ENCODE measurements around the gene NCAPG. TPM values are rescaled to one million over a fixed set of nuclear protein-coding genes. Genes with fewer than 3 reads are reported as not detected.

The NCAPG gene
- total RNA-seq, 2 donors from 2014 or later, result 0.26 to 0.33 TPM

DNA sequence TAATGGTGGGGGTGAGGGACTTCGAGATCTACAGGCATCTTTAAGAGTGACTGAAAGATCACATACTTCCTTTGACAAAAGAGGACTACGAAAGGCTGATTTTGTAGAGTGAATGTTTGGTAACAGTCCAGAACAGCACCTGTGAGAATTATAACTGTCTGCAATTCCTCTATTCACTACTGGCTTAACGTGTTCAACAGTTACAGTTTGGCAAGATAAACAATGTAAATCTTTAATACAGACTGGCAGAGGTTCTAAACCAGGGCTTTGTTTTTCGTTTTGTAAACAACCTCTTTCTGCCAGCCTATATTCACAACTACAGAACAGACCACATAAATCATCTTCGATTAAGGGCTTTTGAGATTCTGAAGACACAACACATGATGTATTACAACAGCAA lies 66.9 kb downstream of the NCAPG start:
- 29 to 31% methylated on average over 5 of the region's 5 CpGs for WGBS, 2 donors
- no peaks in the 10 kb centered on the region for H3K36me3 ChIP-seq (replicated peaks in 1 of 2; ENCODE audit: insufficient read depth in 1 of 2, low read depth in 2 of 2)
- ATAC-seq (no peak), DNase-seq (no peak)
- H3K27me3 ChIP-seq, result no peaks in the 10 kb centered on the region
- H3K9me3 ChIP-seq, result no peaks in the 10 kb centered on the region
- TF ChIP-seq POLR2A (IDR thresholded peaks at IDR 0.05), result no peak
- TF ChIP-seq CTCF (IDR thresholded peaks at IDR 0.05), result no peak
- intact Hi-C loops (cut with DNase I), result no loop called here
- H3K27ac ChIP-seq, result no peak overlapping the region
- no peak overlapping the region for H3K4me3 ChIP-seq
- peaks cover 5% of the 10 kb centered on the region for H3K4me1 ChIP-seq

- Histone ChIP-seq H3K36me3 (replicated peaks in 1 of 2; ENCODE audit: insufficient read depth in 1 of 2, low read depth in 2 of 2) (no peaks in the 10 kb centered on the region), H3K27me3 (no peaks in the 10 kb centered on the region), H3K4me3 (no peak overlapping the region), H3K9me3 (no peaks in the 10 kb centered on the region), H3K27ac (no peak overlapping the region), H3K4me1 (no peaks in the 10 kb centered on the region)
- DNase-seq (no peak), ATAC-seq (no peak)
- intact Hi-C loops (cut with DNase I), result no loop called here
- TF ChIP-seq CTCF (IDR thresholded peaks at IDR 0.05), result no peak
- TF ChIP-seq POLR2A (IDR thresholded peaks at IDR 0.05), result no peak
- WGBS, 2 donors, result 91 to 98% methylated on average over 2 of the region's 2 CpGs
These were observed 73.3 kb downstream of the NCAPG start for GRCh38 chr4:17884063-17884462.

DNA sequence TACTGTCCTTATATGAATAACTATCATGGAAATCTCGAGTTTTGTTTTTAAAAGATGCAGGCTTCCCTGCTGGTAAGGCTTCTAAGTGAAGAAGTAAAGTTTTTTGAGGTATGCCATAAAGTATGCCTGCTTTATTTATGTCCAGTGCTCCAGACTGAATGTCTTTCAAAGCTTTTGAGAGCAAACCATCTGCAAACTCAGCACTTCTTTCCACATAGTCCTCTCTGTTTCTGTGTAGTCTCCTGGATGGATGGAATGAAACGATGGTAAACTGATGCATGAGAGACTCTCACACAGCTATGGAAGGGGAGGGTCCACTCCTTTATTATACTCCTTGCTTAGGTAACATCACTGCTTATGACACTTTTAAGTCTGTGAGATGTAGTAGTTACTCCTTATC lies 73.7 kb downstream of the NCAPG start:
- WGBS, 2 donors, result 91 to 96% methylated on average over 2 of the region's 2 CpGs
- Histone ChIP-seq H3K36me3 (replicated peaks in 1 of 2; ENCODE audit: insufficient read depth in 1 of 2, low read depth in 2 of 2) (no peaks in the 10 kb centered on the region), H3K4me1 (no peaks in the 10 kb centered on the region), H3K27ac (no peak overlapping the region), H3K9me3 (no peaks in the 10 kb centered on the region), H3K4me3 (no peak overlapping the region), H3K27me3 (no peaks in the 10 kb centered on the region)
- intact Hi-C loops (cut with DNase I), result no loop called here
- TF ChIP-seq POLR2A (IDR thresholded peaks at IDR 0.05) (no peak), CTCF (IDR thresholded peaks at IDR 0.05) (no peak)
- no peak for ATAC-seq
- no peak for DNase-seq

DNA sequence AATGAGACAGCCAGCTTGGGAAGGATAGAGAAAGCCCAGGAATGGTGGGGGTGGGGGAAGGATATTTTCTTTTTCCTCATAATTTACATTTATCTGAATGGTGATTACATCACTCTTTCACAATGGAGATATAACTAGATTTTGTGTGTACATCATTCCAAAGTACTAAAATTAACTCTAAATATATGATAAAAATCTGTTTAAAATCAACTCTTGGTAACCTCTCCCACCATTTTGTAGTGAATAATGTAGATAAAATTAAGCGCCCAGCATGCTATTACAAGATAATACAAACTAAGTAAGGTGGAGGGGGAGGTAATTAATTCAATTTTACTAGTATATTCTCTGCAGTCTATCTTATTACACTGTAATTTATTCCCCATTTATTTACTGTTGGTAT lies 78.9 kb downstream of the NCAPG start:
- TF ChIP-seq CTCF (IDR thresholded peaks at IDR 0.05) (no peak), POLR2A (IDR thresholded peaks at IDR 0.05) (no peak)
- no peaks in the 10 kb centered on the region for H3K9me3 ChIP-seq
- no peak for ATAC-seq
- no peaks in the 10 kb centered on the region for H3K36me3 ChIP-seq (replicated peaks in 1 of 2; ENCODE audit: insufficient read depth in 1 of 2, low read depth in 2 of 2)
- intact Hi-C loops (cut with DNase I), result no loop called here
- H3K27me3 ChIP-seq, result no peaks in the 10 kb centered on the region
- WGBS, 2 donors, result 93 to 96% methylated on average over 1 of the region's 1 CpG
- no peak overlapping the region for H3K27ac ChIP-seq
- no peak for DNase-seq
- no peak overlapping the region for H3K4me3 ChIP-seq
- no peaks in the 10 kb centered on the region for H3K4me1 ChIP-seq

GRCh38 chr4:17894421-17894820 lies 83.6 kb downstream of the NCAPG start:
- Histone ChIP-seq H3K4me3 (no peak overlapping the region), H3K4me1 (no peaks in the 10 kb centered on the region), H3K27ac (no peak overlapping the region), H3K27me3 (no peaks in the 10 kb centered on the region), H3K9me3 (no peaks in the 10 kb centered on the region), H3K36me3 (replicated peaks in 1 of 2; ENCODE audit: insufficient read depth in 1 of 2, low read depth in 2 of 2) (no peaks in the 10 kb centered on the region)
- TF ChIP-seq CTCF (IDR thresholded peaks at IDR 0.05) (no peak), POLR2A (IDR thresholded peaks at IDR 0.05) (no peak)
- 70 to 80% methylated on average over 3 of the region's 3 CpGs for WGBS, 2 donors
- ATAC-seq, result no peak
- intact Hi-C loops (cut with DNase I), result no loop called here
- no peak for DNase-seq

Other genes with a start within 250 kb of the NCAPG start
- gene LAP3, start 233.8 kb upstream of the NCAPG start, total RNA-seq, result 10 to 100 TPM; 28.0 to 28.8 TPM
- 10 to 100 TPM in 1 of 2 donors, 1 to 10 TPM in 1; 8.8 to 19.8 TPM for gene MED28, start 196.3 kb upstream of the NCAPG start, total RNA-seq
- gene FAM184B, start 29.4 kb upstream of the NCAPG start, total RNA-seq, result not detected
- 10 to 100 TPM; 10.9 to 15.6 TPM for gene DCAF16, start 222 bp upstream of the NCAPG start, total RNA-seq
- 1 to 10 TPM; 7.8 to 9.9 TPM for gene LCORL, start 210.8 kb downstream of the NCAPG start, total RNA-seq

All from body of pancreas (tissue), 4 donors.